IPS-11a (cell line): ENCODE data around the gene ZDHHC3.

Experiments used
- H3K4me3 ChIP-seq: one replicate; pipeline ENCODE4 v1.5.1; 2013; ENCODE audit warnings: low read depth, low read length, control low read depth

ZDHHC3 gene

GRCh38 chr3:44930911-44931310 is 45.1 kb downstream of the ZDHHC3 start:
- no peak overlapping the region for H3K4me3 ChIP-seq

GRCh38 chr3:44929782-44930181 is 46.2 kb downstream of the ZDHHC3 start:
- H3K4me3 ChIP-seq: no peak overlapping the region

GRCh38 chr3:44927371-44927770 is 48.6 kb downstream of the ZDHHC3 start:
- H3K4me3 ChIP-seq: no peak overlapping the region

GRCh38 chr3:44926921-44927320 is 49.1 kb downstream of the ZDHHC3 start:
- no peak overlapping the region for H3K4me3 ChIP-seq

GRCh38 chr3:44926172-44926571 is 49.8 kb downstream of the ZDHHC3 start:
- H3K4me3 ChIP-seq: no peak overlapping the region

- H3K4me3 ChIP-seq: no peak overlapping the region
Measured at GRCh38 chr3:44924457-44925084, 51.4 kb downstream of the ZDHHC3 start.

- no peak overlapping the region for H3K4me3 ChIP-seq
Measured at GRCh38 chr3:44923632-44924456, 52.1 kb downstream of the ZDHHC3 start.

- no peak overlapping the region for H3K4me3 ChIP-seq
Measured at GRCh38 chr3:44920081-44920480, 55.9 kb downstream of the ZDHHC3 start.

- no peak overlapping the region for H3K4me3 ChIP-seq
Measured at GRCh38 chr3:44918581-44918980, 57.4 kb downstream of the ZDHHC3 start.

GRCh38 chr3:44918087-44918486 is 57.9 kb downstream of the ZDHHC3 start:
- H3K4me3 ChIP-seq: no peak overlapping the region

- H3K4me3 ChIP-seq: no peak overlapping the region
Measured at GRCh38 chr3:44915702-44916438, 60.1 kb downstream of the ZDHHC3 start.

- H3K4me3 ChIP-seq: no peak overlapping the region
Measured at GRCh38 chr3:44914936-44915335, 61.0 kb downstream of the ZDHHC3 start.

GRCh38 chr3:44913868-44914468 is 62.0 kb downstream of the ZDHHC3 start:
- no peak overlapping the region for H3K4me3 ChIP-seq

- no peak overlapping the region for H3K4me3 ChIP-seq
Measured at GRCh38 chr3:44910693-44911092, 65.3 kb downstream of the ZDHHC3 start.

GRCh38 chr3:44909063-44909462 is 66.9 kb downstream of the ZDHHC3 start:
- H3K4me3 ChIP-seq: no peak overlapping the region

- H3K4me3 ChIP-seq: no peak overlapping the region
Measured at GRCh38 chr3:44907612-44908011, 68.4 kb downstream of the ZDHHC3 start.

- H3K4me3 ChIP-seq: no peak overlapping the region
Measured at GRCh38 chr3:44906997-44907396, 69.0 kb downstream of the ZDHHC3 start.

GRCh38 chr3:44905446-44906157 is 70.4 kb downstream of the ZDHHC3 start:
- no peak overlapping the region for H3K4me3 ChIP-seq

- no peak overlapping the region for H3K4me3 ChIP-seq
Measured at GRCh38 chr3:44903751-44904150, 72.2 kb downstream of the ZDHHC3 start.

- H3K4me3 ChIP-seq: no peak overlapping the region
Measured at GRCh38 chr3:44903314-44903713, 72.7 kb downstream of the ZDHHC3 start.

- H3K4me3 ChIP-seq: no peak overlapping the region
Measured at GRCh38 chr3:44902628-44903027, 73.3 kb downstream of the ZDHHC3 start.
